Measurements from ENCODE around the gene DOK7.

DNA sequence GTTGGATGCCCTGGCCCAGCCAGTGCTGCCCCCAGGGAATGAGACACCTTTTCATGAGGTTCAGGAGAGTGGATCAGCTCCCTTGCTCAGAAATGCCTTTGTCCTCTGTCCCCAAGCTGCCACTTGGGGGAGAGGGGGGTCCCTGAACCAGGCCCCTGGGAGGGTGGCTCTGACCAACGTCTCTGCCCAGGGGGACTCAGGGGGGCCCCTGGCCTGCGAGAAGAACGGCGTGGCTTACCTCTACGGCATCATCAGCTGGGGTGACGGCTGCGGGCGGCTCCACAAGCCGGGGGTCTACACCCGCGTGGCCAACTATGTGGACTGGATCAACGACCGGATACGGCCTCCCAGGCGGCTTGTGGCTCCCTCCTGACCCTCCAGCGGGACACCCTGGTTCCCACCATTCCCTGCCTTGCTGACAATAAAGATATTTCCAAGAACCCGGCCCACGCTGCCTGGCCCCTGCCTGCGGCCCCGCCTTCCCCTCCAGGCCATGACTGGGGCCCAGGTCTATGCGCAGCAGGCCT, 14.0 kb upstream of the DOK7 start:
- TF ChIP-seq CTCF (IDR thresholded peaks at IDR 0.05): no peak
- no peak for TF ChIP-seq POLR2A (IDR thresholded peaks at IDR 0.05)

Measured in breast epithelium (tissue), 3 donors.